GM20000 (cell line): ENCODE results near the gene KYAT1.

Source experiments
- DNase-seq: peaks from one replicate; pipeline ENCODE4 v3.0.0; 2012; ENCODE audit warnings: low spot score
- TF ChIP-seq, protein P1 (sequence below): IDR thresholded peaks from 2 replicates; pipeline ENCODE4 v1.5.1; 2012; ENCODE audit warnings: mild to moderate bottlenecking, control low read depth; ENCODE audit errors: extremely low read depth, missing control alignments

KYAT1 gene

DNA sequence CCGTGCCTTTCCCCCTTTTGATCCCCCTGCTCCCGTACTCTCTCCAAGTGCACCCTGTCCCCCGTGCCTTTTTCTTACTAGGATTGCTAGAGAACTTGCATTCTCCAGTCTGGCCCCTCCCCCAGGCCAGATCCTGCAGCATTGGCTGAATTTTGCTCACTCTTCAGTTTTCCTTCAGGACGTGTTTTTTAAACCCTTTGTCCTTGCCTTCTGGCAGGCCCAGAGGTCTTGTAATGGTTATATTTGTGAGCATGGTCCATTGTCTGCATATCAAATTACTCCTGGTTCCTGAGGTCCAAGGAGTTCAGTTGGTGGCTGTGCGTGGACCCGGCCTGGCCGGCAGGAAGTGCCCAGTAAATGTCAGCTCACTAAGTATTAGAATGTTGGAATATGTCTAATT lies 94.1 kb downstream of the KYAT1 start:
- DNase-seq: peak; percentile 31

DNA sequence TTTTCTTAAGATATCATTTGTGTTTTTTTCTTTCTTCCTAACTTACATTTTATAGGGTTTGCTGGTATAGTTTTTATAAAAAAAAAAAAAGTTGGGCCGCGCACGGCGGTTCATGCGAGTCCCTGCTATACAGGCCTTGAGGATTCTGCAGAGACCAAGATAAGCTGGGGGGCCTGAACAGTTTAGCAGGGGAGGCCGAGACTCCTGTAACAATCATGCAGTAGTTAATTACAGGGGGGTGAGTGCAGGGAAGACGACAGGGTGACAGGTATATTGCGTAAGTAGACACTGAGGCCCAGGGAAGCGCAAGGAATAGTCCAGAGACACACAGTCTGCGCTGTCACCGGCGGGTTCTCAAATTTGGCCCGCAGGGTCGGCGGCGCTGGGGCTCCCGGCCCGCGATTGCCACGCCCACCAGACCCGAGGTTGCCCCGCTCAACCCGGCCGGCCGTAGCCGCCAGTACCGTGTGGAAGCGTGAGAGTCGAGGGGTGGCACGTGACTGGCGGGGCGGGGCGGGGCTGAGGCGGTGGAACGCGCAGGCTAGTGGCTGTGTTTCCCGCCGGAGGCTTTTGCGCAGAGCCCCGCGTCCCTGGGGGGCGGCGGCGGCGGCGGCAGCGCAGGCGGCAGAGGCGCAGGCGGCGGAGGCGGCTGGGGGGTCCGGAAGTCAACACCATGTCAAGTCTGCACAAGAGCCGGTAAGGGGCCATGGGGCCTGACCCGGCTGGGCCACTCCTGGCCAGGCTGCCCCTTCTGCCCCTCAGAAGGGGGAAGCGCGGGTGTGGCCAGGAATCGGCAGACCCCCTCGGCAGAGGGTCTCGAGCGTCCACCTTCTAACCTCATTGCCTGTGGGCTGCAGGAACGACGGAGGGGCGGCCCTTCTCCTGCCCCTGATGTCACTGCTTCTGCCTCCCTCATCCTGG lies 94.8 kb downstream of the KYAT1 start, which contains the start of gene TBC1D13:
TBC1D13 (plus strand) TSS at position 573 of the 921 bp plus-strand sequence; CDS start at position 674, 101 bp downstream.
- TF ChIP-seq, protein P1, sequence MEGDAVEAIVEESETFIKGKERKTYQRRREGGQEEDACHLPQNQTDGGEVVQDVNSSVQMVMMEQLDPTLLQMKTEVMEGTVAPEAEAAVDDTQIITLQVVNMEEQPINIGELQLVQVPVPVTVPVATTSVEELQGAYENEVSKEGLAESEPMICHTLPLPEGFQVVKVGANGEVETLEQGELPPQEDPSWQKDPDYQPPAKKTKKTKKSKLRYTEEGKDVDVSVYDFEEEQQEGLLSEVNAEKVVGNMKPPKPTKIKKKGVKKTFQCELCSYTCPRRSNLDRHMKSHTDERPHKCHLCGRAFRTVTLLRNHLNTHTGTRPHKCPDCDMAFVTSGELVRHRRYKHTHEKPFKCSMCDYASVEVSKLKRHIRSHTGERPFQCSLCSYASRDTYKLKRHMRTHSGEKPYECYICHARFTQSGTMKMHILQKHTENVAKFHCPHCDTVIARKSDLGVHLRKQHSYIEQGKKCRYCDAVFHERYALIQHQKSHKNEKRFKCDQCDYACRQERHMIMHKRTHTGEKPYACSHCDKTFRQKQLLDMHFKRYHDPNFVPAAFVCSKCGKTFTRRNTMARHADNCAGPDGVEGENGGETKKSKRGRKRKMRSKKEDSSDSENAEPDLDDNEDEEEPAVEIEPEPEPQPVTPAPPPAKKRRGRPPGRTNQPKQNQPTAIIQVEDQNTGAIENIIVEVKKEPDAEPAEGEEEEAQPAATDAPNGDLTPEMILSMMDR: no peak
- peak; percentile 98 for DNase-seq

More for the DNA sequence above, 94.1 kb downstream of the KYAT1 start:
- TF ChIP-seq, protein P1: no peak

DNA sequence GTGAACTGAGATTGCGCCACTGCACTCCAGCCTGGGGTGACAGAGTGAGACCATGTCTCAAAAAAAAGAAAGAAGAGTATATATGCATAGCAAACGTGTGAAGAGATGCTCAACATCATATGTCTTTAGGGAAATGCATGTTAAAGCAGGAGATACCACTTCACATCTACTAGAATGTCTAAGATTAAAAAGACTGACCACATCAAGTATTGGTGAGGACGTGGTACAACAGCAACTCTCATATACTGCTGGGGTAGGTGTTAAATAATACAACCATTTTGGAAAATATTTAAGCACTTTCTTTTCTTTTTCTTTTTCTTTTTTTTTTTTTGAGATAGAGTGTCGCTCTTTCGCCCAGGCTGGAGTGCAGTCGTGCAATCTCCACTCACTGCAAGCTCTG lies 96.3 kb downstream of the KYAT1 start:
- DNase-seq: no peak
- TF ChIP-seq, protein P1: no peak
